SK-N-SH (cell line): ENCODE measurements around the gene CCDC18. TPM values are rescaled to one million over a fixed set of nuclear protein-coding genes. Genes with fewer than 3 reads are reported as not detected.

Experiments used
- CTCF ChIA-PET: fragments of 300-600, 350-600 bp; formaldehyde crosslinking; extraction: SDS; loops from one replicate; lab custom pipeline; 2021; lab: Yijun Ruan, JAX
- POLR2A ChIA-PET: fragments of 350-600 bp; sonication (Branson Sonifier 250); formaldehyde crosslinking; extraction: SDS; loops from one replicate; lab custom pipeline; 2020; ENCODE audit warnings: antibody characterized with exemption, inconsistent platforms; lab: Yijun Ruan, JAX
- DNase-seq: peaks from one replicate; pipeline ENCODE4 v3.0.0; 2012
- H2AFZ ChIP-seq: fragments of 200-600 bp; sonication (generic); 2 replicates; pipeline ENCODE4 v1.8.1; 2016; ENCODE audit warnings: antibody characterized with exemption, mild to moderate bottlenecking, low read depth
- H3F3A ChIP-seq: fragments of 200-600 bp; sonication (generic); replicated peaks from 2 replicates; pipeline ENCODE3; 2016; ENCODE audit warnings: antibody characterized with exemption, mild to moderate bottlenecking; ENCODE audit not compliant: insufficient read depth
- H3K27ac ChIP-seq, 2 experiments: fragments of 200-500 bp in 1 of 2; fragments of 200-600 bp in 1 of 2; sonication (Bioruptor generic) in 1 of 2; sonication (generic), shearing (Covaris generic) in 1 of 2; 2 replicates each; pipeline versions ENCODE4 v1.5.1 to v1.6.1; 2014 to 2016; ENCODE audit warnings: low read depth in 2 of 2, inconsistent platforms in 1 of 2, low read length in 1 of 2, mild to moderate bottlenecking in 1 of 2, mixed read lengths in 1 of 2
- H3K27me3 ChIP-seq: fragments of 200-600 bp; sonication (generic), shearing (Covaris generic); 2 replicates; pipeline ENCODE4 v1.6.1; 2016; ENCODE audit warnings: mixed run types; ENCODE audit not compliant: insufficient read depth
- H3K36me3 ChIP-seq, 2 experiments: fragments of 200-500 bp in 1 of 2; fragments of 200-600 bp in 1 of 2; sonication (Bioruptor generic) in 1 of 2; sonication (generic) in 1 of 2; replicated peaks in 1 of 2; 2 replicates each; pipeline versions ENCODE3 to v1.5.1; 2014 to 2016; ENCODE audit warnings: low read length in 1 of 2, mild to moderate bottlenecking in 1 of 2; ENCODE audit not compliant: insufficient read depth in 2 of 2, control insufficient read depth in 1 of 2
- H3K4me1 ChIP-seq, 2 experiments: fragments of 200-500 bp in 1 of 2; fragments of 200-600 bp in 1 of 2; sonication (Bioruptor generic) in 1 of 2; sonication (generic), shearing (Covaris generic) in 1 of 2; 2 replicates each; pipeline versions ENCODE4 v1.5.1 to v1.6.1; 2014 to 2016; ENCODE audit warnings: low read depth in 1 of 2, low read length in 1 of 2, mixed run types in 1 of 2; ENCODE audit not compliant: insufficient read depth in 2 of 2, control insufficient read depth in 1 of 2
- H3K4me2 ChIP-seq: fragments of 200-600 bp; sonication (generic), shearing (Covaris generic); 2 replicates; pipeline ENCODE4 v1.6.1; 2017; ENCODE audit warnings: mixed run types
- H3K4me3 ChIP-seq, 2 experiments: fragments of 200-500 bp in 1 of 2; fragments of 200-600 bp in 1 of 2; sonication (Bioruptor generic) in 1 of 2; sonication (generic), shearing (Covaris generic) in 1 of 2; 2 replicates each; pipeline versions ENCODE4 v1.5.1 to v1.8.1; 2014 to 2016; ENCODE audit warnings: low read depth in 2 of 2, inconsistent platforms in 1 of 2, low read length in 1 of 2, mild to moderate bottlenecking in 1 of 2, mixed read lengths in 1 of 2, moderate library complexity in 1 of 2
- H3K79me2 ChIP-seq: fragments of 200-600 bp; sonication (generic); 2 replicates; pipeline ENCODE4 v1.8.1; 2017; ENCODE audit warnings: mild to moderate bottlenecking; ENCODE audit not compliant: insufficient read depth
- H3K9ac ChIP-seq: fragments of 200-600 bp; sonication (generic); 2 replicates; pipeline ENCODE4 v1.6.1; 2017; ENCODE audit warnings: mixed run types
- H3K9me2 ChIP-seq: fragments of 200-600 bp; sonication (generic); 2 replicates; pipeline ENCODE4 v1.6.1; 2017; ENCODE audit warnings: mixed run types
- H3K9me3 ChIP-seq: fragments of 200-600 bp; sonication (generic); 2 replicates; pipeline ENCODE4 v1.6.1; 2017; ENCODE audit warnings: mixed run types, mild to moderate bottlenecking, moderate library complexity
- H4K20me1 ChIP-seq: fragments of 200-600 bp; sonication (generic); 2 replicates; pipeline ENCODE4 v1.6.1; 2017; ENCODE audit warnings: mild to moderate bottlenecking, mixed run types; ENCODE audit not compliant: insufficient read depth
- ELF1 ChIP-seq: IDR thresholded peaks from 2 replicates; pipeline ENCODE4 v1.4.0; 2012
- FOXJ3 ChIP-seq: sonication (generic); formaldehyde crosslinking; IDR thresholded peaks from 2 replicates; pipeline ENCODE4 v1.5.1; 2020; ENCODE audit warnings: mild to moderate bottlenecking, missing genetic modification reagents
- FOXM1 ChIP-seq: IDR thresholded peaks from 2 replicates; pipeline ENCODE4 v1.4.0; 2012; ENCODE audit warnings: low read depth, mild to moderate bottlenecking
- GATA2 ChIP-seq: sonication (generic); formaldehyde crosslinking; IDR thresholded peaks from 2 replicates; pipeline ENCODE4 v1.5.0; 2020; ENCODE audit warnings: mild to moderate bottlenecking, missing genetic modification reagents
- NRF1 ChIP-seq: IDR thresholded peaks from 2 replicates; pipeline ENCODE4 v1.6.1; 2012; ENCODE audit warnings: low read depth, mild to moderate bottlenecking, low read length
- RAD21 ChIP-seq: IDR thresholded peaks from 2 replicates; pipeline ENCODE4 v1.6.1; 2012; ENCODE audit warnings: mild to moderate bottlenecking, low read length
- REST ChIP-seq: IDR thresholded peaks from 2 replicates; pipeline ENCODE4 v1.6.1; 2012; ENCODE audit warnings: mild to moderate bottlenecking, low read depth, low read length, moderate library complexity
- SIN3A ChIP-seq: IDR thresholded peaks from 2 replicates; pipeline ENCODE4 v1.6.1; 2012; ENCODE audit warnings: low read depth, mild to moderate bottlenecking, low read length, moderate library complexity, borderline replicate concordance
- TCF12 ChIP-seq: IDR thresholded peaks from 2 replicates; pipeline ENCODE4 v1.4.0; 2012
- TEAD4 ChIP-seq: IDR thresholded peaks from 2 replicates; pipeline ENCODE4 v1.4.0; 2012; ENCODE audit warnings: mild to moderate bottlenecking, borderline replicate concordance; ENCODE audit not compliant: insufficient read depth
- USF1 ChIP-seq: IDR thresholded peaks from 2 replicates; pipeline ENCODE4 v1.4.0; 2012; ENCODE audit warnings: low read depth, borderline replicate concordance
- USF2 ChIP-seq: fragments of 150-350 bp; IDR thresholded peaks from 2 replicates; pipeline ENCODE4 v1.6.1; 2017; ENCODE audit warnings: antibody characterized with exemption, low read length, low read depth, borderline replicate concordance
- ZBTB33 ChIP-seq: IDR thresholded peaks from 2 replicates; pipeline ENCODE4 v1.4.0; 2012; ENCODE audit warnings: low read depth, borderline replicate concordance
- WGBS: methylation state at CpG from one replicate; pipeline ENCODE4 v1.1.6; 2017; ENCODE audit warnings: low lambda C conversion rate; 5-methylcytosine and 5-hydroxymethylcytosine counted together
- polyA plus RNA-seq, 3 experiments: library from polyadenylated mRNA; depleted of rRNA; stranded (reverse); fragments of >200 nt; gene quantifications; 2 replicates each; pipeline ENCODE4 v1.2.3, GENCODE V29; 2012
- TF ChIP-seq, protein P1 (sequence below): fragments of 150-350 bp; IDR thresholded peaks from 2 replicates; pipeline ENCODE4 v1.6.1; 2016; ENCODE audit warnings: mild to moderate bottlenecking, low read depth, low read length
- TF ChIP-seq, protein P2 (sequence below): IDR thresholded peaks from 2 replicates; pipeline ENCODE4 v1.4.0; 2012; ENCODE audit warnings: low read depth

The CCDC18 gene
- polyA plus RNA-seq, 1 of the 3 experiments (the other 2 are of a cell fraction) = 4.0 TPM

DNA sequence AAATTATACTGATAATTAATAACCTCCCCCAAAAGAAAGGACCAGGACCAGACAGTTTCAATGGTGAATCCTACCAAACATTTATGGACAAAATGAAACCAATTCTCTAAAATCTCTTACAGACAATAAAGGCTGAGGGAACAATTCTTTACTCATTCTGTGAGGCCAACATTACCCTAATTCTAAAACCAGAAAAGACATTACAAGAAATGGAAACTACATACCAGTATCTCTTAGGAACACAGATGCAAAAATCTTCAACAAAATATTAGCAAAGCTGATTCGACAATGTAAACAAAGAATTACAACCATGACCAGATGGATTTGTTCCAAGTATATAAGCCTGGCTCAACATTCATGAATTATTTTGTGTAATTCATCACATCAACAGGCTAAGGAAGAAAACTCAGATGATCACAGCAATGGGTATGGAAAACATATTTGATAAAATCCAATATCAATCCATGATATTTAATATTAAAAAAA lies 8.9 kb upstream of the CCDC18 start (continued):
- TF ChIP-seq USF1 (no peak), ELF1 (no peak), ZBTB33 (no peak), FOXJ3 (no peak)

- 13% methylated on average over 1 of the region's 1 CpG for WGBS
- Histone ChIP-seq H3K4me2 (peak overlapping the region; percentile 5; the same call in 1 of the 2 replicates), H3K79me2 (peaks cover 99% of the 10 kb centered on the region), H3K4me3 (no peak overlapping the region), H3K36me3 (peaks cover 3 to 26% of the 10 kb centered on the region in 2 experiments), H3K27me3 (no peaks in the 10 kb centered on the region), H3K9ac (no peak overlapping the region), H3K4me1 (peaks cover 0 to 21% of the 10 kb centered on the region in 2 experiments; a peak in 1 of 4 replicates), H3F3A (peaks cover 6% of the 10 kb centered on the region), H3K27ac (peak overlapping the region in 1 of 2 experiments; percentile 8; a peak in 1 of 4 replicates), H4K20me1 (peaks cover 59% of the 10 kb centered on the region), H3K9me3 (0 out of 2 replicates have a peak, but pooled peaks cover 4% of the 10 kb centered on the region), H3K9me2 (no peaks in the 10 kb centered on the region), H2AFZ (no peak overlapping the region)
- DNase-seq = no peak
- CTCF ChIA-PET = interaction anchor here (0.6 kb wide), 1 partner anchor 178 kb away, joined by 3 read pairs; no protein-coding TSS in a partner anchor
- TF ChIP-seq RAD21 = no peak
- no peak for TF ChIP-seq GATA2
- TF ChIP-seq NRF1 = no peak
- no peak for TF ChIP-seq FOXJ3
- TF ChIP-seq, protein P1, sequence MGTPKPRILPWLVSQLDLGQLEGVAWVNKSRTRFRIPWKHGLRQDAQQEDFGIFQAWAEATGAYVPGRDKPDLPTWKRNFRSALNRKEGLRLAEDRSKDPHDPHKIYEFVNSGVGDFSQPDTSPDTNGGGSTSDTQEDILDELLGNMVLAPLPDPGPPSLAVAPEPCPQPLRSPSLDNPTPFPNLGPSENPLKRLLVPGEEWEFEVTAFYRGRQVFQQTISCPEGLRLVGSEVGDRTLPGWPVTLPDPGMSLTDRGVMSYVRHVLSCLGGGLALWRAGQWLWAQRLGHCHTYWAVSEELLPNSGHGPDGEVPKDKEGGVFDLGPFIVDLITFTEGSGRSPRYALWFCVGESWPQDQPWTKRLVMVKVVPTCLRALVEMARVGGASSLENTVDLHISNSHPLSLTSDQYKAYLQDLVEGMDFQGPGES = no peak
- no peak for TF ChIP-seq SIN3A
- TF ChIP-seq TCF12 = peak; percentile 55
- TF ChIP-seq, protein P2, sequence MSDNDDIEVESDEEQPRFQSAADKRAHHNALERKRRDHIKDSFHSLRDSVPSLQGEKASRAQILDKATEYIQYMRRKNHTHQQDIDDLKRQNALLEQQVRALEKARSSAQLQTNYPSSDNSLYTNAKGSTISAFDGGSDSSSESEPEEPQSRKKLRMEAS = no peak
- TF ChIP-seq FOXM1 = no peak
- TF ChIP-seq TEAD4 = 0 out of 2 replicates have a peak, but pooled peaks have one; percentile 29
- TF ChIP-seq USF2 = no peak
- no peak for TF ChIP-seq REST
- no peak for TF ChIP-seq ZBTB33
- POLR2A ChIA-PET = no interaction called here
These were observed 7.7 kb upstream of the CCDC18 start for GRCh38 chr1:93172778-93173177.
